Stimulated activated CD8-positive, alpha-beta memory T cell treated with anti-CD3 and anti-CD28 coated beads, Interleukin-7, amount 100 ng/mL, for 48 hours (primary cell): ENCODE results near the gene SSTR3.
A peak's percentile ranks its signal among the peaks of the same experiment; 100 is the strongest.
"Not testable (repeated sequence)": the region's sequence is repeated elsewhere in the genome, so short reads cannot be mapped to it uniquely, and the experiment has no call there.

ENCODE experiments used
- DNase-seq, 2 donors: peaks; one replicate each; pipeline ENCODE4 v3.0.0-alpha.2; 2020; ENCODE audit warnings: low read depth in 1 of 2; ENCODE audit errors: extremely low read depth in 1 of 2

The SSTR3 gene

DNA sequence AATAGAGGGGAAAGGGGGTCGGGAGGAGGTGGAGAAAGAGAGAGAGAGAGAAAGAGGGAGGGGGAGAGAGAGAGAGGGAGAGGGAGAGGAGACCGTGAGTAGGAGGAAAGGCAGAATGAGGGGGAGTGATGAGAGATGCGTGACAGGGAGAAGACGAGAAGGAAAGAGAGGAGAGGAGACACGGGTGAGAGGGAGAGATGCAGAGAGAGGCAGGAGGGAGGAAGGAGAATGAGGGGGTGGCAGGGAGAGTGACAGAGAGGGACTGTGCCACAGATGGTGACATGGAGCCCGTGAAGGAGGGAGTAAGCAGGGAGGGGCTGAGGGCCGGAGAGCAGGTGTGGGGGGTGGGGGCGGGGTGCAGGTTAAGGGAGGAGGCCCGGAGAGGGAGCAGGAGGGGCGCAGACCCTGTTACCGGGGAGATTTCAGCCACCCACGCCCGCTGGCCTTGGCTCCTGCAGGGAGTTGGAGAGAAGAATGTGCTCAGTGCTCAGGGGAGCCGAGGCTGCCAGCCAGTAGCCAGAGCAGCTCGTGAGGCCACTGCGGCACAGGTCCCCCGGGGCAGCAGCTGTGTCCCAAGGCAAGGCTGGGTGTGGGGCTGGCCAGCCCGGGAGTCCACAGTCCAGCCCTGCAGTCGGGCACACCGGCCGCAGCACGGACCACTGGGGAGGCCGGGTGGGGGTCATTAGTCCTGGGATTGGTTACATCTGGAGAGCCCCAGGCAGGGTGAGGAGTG, at the start of gene SSTR3:
TSS of gene SSTR3 (minus strand) at position 304 of the 733 bp plus-strand sequence. CDS start 4,674 bp downstream, outside the sequence.
- DNase-seq, result no peak

DNA sequence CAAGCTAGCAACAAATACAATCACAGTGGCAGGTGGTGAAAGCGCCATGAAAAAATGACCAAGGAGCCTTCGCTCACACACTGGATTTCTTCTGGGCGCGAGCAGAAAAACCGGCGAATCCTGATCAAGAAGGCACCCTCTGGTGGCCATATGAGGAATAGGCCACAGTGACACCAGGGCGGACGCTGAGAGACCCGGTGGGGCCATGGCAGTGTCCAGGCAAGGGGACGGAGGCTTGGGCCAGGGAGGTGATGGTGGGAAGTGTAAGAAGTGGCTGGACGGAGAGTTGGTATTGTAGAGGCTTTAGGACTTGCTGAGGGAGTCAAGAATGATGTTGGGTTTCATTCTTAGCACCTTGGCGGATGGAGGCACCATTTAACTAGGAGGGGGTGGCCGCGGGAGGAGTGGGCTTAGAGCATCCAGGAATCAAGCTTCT, 48.6 kb upstream of the SSTR3 start:
- no peak for DNase-seq

DNA sequence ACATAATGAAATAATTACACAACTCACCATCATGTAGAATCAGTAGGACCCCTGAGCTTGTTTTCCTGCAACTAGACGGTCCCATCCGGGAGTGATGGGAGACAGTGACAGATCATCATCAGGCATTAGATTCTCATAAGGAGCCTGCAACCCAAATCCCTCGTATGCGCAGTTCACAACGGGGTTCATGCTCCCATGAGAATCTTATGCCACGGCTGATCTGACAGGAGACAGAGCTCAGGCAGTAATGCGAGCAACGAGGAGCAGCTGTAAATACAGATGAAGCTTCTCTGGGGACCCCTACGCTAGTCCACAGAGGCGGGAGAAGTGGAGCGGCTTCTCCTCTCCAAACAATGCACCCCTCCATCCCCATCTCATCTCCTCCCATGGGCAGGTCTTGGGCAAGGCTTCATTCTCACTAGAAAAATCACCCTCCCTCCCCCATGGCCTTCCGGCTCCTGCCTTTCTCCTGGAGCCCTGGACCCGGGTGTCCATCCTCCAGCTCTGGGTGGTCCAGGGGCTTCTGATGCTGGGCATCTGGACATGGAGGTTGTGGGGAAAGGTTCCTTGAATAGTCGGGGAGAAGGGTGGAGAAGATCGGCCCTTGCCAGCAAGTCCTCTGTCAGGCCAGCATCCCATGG, 48.0 kb upstream of the SSTR3 start:
- no peak for DNase-seq

DNA sequence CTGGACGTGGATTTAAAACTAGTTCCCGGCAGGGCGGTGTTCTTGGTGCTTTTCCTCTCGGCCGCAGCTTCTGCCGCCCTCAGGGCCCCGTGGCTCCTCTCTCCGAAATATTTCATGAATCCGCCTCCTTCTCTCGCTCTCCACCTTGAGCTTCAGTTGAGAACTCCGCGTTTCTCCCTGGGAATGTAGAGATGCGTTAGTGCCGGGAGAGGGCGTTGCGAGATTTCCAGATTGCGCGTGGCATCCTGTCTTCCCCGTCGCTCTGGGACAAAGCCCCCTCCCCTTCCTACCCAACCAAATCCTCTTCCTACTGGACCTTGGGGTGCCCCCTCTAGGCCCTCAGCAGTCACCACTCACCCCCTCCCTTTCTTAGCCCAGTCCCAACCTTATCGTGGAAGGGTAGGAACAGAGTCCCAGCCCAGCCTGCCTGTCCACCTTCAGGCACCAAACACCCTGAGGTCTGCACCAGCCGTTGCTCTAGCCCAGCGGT, 47.3 kb upstream of the SSTR3 start:
- no peak for DNase-seq

DNA sequence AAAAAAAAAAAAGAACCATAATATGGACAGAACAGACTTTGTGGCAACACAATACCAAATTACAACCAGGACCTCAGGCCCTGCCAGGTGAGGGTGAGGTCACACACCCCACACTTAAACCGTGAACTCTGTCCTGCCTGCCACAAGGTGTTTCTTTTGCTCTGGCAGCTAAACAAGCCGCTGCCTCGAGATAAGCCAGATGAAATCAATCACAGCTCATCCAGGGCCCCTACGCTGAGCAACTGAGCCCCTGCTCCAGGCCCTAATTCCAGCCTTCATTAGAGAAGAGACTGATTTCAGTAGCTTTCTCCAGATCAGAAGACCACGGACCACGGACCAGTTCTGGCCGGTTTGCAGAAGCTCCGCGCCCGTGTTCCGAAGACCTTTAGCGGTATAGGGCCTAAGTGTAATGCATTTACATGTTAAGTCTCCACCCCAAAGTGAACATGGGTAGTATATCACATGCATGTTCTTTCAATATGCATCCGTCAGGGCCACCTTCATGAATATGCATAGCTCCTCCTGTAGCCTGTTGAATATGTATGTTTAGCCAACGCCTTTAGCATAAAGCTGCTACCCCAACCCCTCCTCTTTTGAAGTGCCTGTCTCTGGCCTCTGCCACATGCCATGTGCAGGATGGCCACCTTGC, 46.6 kb upstream of the SSTR3 start:
- no peak for DNase-seq

DNA sequence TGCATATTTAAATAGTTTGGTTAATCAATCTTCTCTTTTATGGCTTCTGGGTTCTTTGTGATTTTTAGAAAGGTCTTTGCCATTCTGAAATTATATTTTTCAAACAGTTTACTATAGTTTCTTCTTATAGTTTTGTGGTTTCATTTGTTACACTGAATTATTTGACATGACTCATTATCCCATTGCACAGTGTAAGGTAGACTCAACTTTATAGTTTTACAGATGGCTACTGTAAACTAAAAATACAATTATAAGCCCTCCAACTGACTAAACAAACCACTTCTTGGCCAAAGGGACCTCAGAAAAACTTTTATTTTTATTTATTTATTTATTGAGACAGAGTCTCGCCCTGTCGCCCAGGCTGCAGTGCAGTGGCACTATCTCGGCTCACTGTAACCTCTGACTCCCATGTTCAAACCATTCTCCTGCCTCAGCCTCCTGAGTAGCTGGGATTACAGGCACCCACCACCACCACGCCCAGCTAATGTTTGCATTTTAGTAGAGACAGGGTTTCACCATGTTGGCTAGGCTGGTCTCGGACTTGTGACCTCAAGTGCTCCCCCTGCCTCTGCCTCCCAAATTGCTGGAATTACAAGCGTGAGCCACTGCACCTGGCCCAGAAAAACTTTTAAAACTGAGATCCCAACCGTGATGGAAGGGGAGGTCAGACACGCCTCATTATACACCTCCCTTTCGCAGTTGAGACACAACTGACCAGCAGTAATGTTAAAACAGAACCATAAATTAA, 45.9 kb upstream of the SSTR3 start:
- DNase-seq, result no peak

DNA sequence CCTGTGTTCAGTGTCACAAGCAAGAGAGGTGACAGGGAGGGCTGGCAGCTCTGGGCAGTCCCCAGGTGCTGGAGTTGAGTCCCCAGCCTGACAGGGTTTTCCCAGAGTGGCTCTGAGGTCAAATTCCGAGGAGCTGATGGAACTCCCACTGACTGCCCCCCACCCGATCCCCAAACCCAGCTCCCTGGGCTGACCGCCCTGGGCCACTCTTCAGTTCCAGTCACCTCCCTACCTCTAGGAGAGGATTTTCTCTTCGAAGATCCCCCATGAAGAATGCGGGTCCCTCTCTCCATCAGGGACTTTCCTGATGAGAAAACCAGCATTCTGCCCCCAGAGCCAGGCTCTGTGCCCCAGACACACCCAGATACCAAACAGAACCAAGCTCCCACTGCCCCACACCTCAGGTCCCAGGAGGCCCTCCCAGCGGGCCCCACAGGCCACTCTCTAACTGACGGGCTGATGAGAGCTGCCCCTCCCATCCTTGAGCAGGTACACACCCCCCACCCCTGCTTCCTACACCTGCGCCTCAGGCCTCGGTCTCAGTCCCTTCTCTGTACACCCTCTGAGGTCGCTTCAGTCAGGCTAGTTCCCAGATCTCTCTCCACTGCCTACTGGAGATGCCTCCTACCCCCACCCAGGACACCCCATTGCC, 43.9 kb upstream of the SSTR3 start:
- no peak for DNase-seq

DNA sequence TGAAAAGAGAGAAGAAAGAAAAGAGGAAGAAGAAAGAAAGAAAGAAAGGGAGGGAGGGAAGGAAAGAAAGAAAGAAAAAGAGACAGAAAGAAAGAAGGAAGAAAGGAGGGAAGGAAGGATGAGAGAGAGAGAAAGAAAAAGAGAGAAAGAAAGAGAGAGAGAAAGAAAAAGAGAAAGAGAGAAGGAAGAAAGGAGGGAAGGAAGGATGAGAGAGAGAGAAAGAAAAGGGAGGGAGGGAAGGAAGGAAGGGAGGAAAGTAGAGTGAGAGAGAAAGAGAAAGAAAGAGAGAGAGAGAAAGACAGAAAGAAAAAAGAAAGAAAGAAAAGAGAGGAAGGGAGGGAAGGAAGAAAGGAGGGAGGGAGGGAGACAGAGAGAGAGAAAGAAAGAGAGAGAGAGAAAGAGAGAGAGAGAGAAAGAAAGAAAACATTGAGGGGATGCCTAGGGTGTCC, 43.3 kb upstream of the SSTR3 start:
- DNase-seq, result no peak

DNA sequence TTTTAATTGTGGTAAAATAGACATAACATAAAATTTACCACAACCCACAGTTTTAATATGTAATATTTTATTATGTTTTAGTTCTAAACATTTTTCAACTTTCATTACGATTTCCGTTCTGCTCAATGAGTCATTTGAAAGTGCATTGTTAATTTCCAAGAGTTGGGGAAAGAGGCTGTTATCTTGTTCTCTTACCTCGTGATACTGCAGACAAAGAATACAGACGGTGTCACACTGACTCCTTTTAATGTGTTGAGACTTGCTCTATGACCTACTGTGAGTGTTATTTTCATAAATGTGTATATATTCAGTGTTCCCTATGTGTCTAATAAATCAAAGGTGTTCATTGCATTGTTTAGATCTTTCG, 42.6 kb upstream of the SSTR3 start:
- no peak for DNase-seq

DNA sequence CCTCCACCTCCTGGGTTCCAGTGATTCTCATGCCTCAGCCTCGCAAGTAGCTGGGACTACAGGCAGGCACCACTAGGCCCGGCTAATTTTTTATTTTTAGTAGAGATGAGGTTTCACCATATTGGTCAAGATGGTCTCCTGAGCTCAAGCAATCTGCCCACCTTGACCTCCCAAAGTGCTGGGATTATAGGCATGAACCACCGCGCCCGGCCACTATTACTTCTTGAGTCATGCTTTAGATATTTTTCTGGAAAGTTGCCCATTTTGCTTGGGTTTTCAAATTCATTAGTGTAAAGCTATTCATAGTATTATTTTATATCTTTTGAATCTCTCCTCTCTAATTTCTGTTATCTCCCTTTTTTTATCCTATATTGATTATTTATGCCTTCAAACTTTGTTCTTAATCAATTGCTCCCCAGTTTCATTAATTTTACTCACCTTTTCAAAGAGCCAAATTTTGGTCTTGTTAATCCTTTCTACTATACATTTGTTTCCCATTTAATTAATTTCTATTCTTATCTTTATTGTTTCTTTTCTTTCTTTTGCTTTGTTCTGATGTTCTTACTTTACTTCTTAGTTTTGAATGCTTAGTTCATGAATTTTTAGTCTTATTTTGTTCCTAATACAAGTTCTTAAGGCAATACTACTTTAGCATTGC, 42.1 kb upstream of the SSTR3 start:
- DNase-seq, result no peak

DNA sequence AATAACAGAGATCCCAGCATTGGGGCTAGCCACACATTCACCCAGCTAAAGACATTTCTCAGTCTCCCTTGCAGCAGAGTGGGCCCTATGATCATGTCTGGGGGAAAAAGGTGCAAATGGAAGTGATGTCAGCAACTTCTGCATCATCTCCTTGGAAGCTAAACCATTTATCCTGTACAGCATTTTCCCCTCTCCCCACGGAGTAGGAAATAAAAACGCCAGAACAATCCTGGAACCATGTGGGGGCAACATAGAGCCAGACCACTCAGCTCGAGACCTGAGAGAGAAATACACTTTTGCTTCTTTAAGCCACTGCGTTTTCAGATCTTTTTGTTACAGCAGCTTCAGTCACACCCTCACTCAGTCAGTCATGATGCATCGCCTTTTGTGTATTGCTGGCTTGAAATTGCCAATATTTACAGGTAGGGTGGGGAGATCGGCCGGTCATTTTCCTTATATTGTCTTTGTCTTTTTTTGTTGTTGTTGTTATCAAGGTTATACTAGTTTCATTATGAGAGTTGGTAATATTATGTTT, 40.9 kb upstream of the SSTR3 start:
- no peak for DNase-seq

DNA sequence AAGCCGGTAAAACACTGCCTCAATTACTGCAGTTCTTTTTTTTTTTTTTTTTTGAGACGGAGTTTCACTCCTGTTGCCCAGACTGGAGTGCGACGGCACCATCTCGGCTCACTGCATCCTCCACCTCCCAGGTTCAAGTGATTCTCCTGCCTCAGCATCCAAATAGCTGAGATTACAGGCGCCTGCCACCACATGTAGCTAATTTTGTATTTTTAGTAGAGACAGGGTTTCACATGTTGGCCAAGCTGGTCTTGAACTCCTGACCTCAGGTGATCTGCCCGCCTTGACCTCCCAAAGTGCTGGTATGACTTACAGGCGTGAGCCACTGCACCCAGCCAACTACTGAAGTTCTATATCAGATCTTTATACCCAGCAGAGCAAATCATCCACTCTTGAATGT, 39.6 kb upstream of the SSTR3 start:
- not testable (repeated sequence) for DNase-seq

DNA sequence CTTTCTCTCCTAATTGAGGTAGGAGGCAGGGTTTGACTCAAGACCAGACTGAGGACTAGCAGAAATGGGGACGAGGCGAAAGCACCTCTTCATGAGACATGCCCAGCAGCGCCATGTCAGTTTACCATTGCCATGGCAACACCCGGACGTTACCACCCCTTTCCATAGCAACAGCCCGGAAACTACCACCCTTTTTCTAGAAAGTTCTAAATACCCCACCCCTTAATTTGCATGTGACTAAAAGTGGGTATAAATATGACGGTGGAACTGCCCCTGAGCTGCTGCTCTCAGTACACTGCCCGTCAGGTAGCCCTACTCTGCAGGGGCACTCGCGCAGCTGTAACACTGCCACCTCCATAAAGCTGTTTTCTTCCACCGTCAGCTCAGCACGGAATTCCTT, 37.7 kb upstream of the SSTR3 start:
- no peak for DNase-seq

DNA sequence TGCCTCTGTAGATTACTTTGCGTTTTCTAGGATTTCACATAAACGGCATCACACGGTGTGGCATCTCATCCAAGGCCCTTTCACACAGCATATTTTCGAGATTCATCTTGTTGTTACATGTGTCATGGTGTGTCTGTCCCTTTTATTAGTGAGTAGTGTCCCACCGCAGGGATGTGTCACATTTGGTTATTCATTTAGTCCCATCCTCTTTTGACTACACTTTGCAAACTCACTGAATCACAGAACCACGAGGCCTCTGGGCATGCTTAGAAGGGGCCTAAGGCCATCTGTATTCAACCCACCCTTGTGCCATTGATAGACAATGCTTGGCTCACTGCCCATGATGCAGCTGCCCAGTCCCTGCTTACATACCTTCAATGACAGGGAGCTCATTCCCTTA, 36.0 kb upstream of the SSTR3 start:
- DNase-seq, result no peak

DNA sequence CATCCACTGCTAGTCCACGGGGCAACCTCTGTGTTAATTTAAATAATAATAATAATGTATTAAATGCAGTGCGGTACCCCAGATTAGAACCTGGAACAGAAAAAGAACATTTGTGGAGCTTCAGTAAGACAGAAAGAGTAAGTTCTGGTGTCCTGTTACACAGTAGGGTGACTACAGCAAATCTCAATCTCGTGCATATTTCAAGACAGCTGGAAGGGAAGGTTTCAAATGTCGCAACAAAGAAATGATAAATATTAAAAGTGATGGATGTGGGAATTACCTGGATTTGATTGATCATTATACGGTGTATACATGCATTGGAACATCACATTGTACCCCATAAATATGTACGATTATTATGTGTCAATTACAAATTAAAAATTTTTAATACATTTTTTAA, 33.5 kb upstream of the SSTR3 start:
- DNase-seq, result no peak

DNA sequence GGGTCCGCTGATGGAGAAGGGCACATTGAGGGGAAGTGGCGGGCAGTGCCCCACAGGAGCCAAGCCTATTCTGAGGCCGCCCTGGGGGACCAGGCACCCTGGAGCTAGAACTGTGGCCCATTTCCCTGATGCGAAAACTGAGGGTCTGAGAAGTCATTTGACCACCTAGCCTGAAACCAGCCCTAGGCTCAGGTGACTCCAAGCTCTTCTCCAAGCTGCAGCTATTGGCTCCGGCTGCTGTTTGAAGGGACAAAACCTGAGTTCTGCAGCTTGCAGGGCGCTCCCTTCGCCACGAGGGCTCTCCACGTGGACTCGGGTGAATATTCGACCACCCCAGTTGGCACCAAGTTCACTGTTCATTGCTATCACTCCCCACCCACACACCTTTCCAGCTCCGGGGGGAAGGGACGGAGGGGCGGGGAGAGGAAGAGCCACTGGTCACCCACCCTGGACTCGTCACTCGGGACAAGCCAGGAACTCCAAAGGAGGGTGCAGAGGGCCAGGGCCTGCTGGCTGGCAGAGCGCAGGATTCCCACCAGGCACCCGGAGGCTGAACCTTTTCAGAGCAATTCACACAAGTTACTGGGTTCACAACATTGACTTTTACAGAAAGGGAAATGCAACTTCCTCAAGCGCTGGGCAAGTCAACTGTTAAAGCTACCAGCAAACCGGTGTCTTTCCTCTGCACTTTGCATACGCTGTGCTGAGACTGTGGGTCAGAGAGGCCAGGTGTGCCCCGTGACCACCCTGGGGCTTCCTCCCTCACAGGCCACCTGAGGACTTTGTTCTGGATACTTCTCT, 32.8 kb upstream of the SSTR3 start:
- DNase-seq, result no peak

DNA sequence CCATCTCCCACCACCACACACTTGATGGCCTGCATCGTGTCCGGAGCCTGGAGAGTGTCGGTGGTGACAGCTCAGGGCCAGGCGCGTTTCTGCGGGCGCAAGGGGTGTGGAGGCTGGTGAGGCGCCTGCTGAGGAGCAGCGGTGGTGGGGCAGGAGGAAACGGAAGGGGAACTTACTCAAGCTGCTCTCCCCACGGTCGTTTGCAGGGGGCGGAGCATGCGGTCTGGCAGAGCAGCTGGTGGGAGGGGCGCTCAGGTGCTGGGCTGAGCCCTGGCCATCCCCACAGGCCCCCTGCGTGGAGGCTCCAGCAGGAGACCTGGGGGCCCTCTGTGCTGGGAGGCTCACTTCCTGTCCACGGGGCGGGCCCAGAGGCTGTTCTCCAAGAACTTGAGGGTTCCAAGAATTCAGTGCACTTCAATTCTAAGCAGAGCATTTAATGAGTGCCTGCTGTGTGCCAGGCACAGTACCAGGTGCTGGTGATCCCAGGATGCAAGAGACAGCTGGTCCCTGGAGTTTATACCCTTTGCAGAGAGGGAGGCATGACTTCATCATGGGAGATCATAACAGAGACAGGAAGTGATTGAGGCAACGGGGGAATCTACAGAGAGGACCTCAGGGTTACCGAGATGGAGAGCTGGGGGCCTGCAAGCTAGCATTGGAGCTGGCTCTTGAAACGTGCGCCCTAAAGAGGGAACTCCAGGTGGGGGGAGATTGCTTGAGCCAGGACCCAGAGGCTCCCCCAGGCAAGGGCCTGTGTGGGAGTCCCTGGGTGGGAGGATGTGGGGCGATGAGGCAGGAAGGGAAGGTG, 32.0 kb upstream of the SSTR3 start, which contains the start of gene RAC2:
TSS of gene RAC2 (minus strand) at position 156 of the 808 bp plus-strand sequence. CDS start at position 35, 121 bp downstream.
- peak; percentile 89 to 96 for DNase-seq
